ENCODE results near the gene P2RX2.

Gene P2RX2

DNA sequence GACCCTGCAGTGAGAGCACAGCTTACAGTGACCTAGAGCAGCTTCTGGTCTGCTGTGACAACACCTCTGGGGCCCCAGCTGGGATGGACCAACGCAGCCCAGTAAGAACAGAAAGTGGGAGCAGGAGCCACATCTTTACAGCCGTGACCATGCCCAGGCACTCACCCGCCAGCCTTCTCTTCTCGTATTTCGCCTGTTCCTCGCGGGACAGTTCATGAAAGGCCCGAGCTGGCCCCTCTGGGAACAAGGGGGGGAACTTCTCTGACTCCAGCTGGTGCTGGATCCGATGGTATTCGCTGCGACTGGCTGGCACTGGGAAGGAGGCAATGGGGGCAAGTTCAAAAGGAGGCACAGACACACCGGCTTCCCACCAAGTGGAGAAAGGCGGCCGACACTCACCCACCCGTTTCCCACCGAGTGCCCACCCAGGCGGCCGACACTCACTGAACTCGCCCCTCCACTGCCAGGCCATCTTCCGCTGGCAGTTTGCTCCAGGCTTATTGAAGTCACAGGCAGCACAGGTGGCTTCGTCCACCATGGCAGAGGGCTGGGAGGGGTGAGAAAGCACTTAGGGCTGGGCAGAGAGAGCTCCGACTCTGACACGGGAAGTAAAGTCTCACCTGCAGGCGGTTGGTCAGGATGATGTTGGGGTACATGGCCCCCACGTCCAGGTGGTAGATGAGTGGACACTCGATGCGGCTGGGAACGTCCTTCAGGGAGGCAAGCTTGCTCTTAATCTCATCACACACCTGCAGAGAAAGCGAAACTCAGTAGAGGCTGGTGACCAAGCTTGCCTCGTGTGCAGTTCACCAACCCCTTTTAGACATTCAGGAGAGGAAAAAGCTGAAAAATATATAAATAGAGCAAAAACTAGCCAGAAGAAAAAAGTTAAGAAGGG, 49.9 kb downstream of the P2RX2 start:
- DNase-seq = no peak

- no peak for DNase-seq
Measured at GRCh38 chr12:132669166-132669879, 50.7 kb downstream of the P2RX2 start.

Measured in GF-D8 (cell line).